Muscle of arm (tissue), 12 donors: ENCODE measurements around the gene GCC1. TPM values are rescaled to one million over a fixed set of nuclear protein-coding genes. Genes with fewer than 3 reads are reported as not detected.
"Not testable (repeated sequence)": the region's sequence is repeated elsewhere in the genome, so short reads cannot be mapped to it uniquely, and the experiment has no call there.

ENCODE experiments used
- DNase-seq: peaks from one replicate; pipeline ENCODE4 v3.0.0-alpha.2; 2013
- polyA plus RNA-seq, 12 donors: library from polyadenylated mRNA; unstranded; fragments of 120-200 nt; gene quantifications; one replicate each; pipeline ENCODE4 v1.2.1, GENCODE V29; 2013; ENCODE audit not compliant: insufficient read length in 12 of 12

The GCC1 gene
- polyA plus RNA-seq, 12 donors = 6.6 to 9.9 (median 8.5) TPM; not detected in 1

DNA sequence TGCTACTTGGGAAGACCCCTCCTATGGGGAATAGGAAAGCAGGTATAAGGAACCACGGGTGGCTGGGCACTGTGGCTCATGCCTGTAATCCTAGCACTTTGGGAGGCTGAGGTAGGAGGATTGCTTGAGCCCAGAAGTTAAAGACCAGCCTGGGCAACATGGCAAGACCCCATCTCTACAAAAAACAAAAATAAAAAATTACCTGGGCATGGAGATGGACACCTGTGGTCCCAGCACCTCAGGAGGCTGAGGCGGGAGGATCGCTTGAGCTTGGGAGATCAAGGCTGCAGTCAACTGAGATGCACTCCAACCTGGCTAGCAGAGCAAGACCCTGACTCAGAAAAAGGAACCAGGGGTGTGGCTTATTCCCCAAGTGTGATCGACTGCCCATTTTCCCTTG is 7.2 kb upstream of the GCC1 start:
- no peak for DNase-seq

DNA sequence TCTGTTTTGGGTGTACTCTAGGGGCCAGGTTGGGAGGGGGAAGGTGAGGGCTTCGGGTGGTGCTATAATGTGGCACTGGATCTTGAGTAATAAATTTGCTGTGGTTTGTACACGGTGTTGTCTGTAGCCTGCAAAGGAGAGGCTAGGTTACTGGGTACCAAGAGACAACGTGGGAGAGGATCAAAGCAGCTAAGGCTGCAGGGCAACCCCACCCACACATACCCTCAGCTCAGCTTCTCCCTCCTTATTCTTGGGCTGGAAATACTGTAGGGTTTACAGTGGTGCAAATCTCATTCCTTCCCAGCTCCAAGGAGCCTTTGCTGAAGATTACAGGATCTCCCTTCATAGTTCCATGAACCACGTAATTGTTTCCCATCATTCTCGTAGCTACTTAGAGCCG is 6.2 kb upstream of the GCC1 start:
- DNase-seq = no peak

DNA sequence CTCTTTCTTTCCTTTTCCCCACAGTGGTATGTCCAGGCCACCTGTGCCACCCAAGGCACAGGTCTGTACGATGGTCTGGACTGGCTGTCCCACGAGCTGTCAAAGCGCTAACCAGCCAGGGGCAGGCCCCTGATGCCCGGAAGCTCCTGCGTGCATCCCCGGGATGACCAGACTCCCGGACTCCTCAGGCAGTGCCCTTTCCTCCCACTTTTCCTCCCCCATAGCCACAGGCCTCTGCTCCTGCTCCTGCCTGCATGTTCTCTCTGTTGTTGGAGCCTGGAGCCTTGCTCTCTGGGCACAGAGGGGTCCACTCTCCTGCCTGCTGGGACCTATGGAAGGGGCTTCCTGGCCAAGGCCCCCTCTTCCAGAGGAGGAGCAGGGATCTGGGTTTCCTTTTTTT is 5.8 kb upstream of the GCC1 start:
- no peak for DNase-seq

DNA sequence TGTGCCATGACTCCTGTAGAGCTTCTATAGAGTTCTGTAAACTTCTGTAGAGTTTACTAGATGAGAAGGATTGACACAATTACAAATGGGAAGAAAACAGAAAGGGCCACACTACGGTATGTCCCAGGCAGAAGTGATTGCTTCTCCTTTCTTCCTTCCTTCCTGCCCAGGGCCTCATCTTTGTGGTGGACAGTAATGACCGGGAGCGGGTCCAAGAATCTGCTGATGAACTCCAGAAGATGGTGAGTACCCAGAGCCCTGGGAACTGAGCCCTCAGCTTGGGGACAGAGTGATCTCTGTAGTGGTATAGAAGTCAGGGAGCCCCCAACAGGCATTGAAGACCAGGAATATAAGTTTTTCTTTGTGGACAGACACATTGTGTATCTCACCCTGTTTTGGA is 4.5 kb upstream of the GCC1 start:
- no peak for DNase-seq

DNA sequence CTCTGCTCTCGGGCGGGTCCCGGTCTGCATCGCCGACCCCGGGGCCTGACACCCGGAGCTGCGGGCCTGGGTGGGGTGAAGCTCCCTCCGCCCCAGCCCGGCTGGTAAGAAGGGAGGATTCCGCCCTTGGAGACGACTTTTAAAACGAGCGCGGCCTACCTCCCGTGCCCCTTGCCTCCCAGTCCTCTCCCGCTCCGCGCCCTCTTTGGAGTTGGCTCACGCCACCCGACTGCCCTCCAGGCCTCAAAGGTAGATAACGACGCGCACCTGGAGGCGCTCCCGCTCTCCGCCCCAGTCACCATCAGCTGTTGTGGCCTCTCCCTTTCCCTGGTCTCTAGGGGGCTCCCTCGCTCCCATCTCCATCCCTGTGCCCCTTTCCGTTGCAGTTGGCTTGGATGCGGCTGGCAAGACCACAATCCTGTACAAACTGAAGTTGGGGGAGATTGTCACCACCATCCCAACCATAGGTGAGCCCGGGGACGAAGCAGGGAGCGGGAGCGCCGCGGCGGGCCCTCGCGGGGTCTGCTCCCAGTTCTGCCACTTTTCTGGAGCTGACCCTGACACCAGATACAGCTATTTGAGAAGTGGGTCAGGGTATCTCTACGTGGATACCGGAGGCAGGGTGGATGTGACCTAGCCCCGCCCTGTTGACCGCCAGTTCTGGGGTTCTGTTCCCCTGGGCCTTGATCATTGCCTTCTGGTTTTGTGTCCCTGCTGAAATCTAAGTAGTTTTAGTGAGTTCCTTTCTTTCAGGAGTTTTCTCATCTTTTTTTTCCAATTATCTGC is 3.5 kb upstream of the GCC1 start:
- peak; percentile 38 for DNase-seq

DNA sequence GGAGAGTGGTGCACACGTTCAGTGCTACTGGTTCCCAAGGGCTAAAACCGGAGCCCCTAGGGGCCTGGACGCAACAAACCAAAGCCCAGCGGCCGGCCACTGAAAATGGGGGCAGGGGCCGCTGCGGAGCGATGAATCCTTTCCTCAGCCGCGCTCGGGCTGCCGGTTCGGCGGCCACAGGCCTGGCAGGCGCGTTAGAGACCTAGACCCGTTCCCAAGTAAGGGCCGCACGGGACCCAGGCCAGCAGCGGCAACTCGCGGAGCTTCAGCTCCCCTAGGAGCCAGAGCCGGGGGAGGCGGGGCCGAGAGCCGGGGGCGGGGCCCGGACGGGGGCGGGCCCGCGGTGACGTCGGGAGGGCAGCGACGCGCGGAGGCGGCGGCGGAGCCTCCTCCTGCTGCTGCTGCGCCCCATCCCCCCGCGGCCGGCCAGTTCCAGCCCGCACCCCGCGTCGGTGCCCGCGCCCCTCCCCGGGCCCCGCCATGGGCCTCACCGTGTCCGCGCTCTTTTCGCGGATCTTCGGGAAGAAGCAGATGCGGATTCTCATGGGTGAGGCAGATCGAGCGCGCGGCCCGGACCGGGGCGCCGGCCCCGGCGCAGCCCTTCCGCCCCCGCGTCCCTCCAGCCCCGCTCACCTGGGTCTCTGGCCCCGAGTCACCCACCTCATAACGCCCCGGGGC is 2.8 kb upstream of the GCC1 start, which contains the start of gene ARF5:
Gene ARF5, plus strand, starts transcription at position 393 of the 678 bp plus-strand sequence. Its CDS starts 88 bp downstream, at position 481.
- DNase-seq = peak; percentile 83

DNA sequence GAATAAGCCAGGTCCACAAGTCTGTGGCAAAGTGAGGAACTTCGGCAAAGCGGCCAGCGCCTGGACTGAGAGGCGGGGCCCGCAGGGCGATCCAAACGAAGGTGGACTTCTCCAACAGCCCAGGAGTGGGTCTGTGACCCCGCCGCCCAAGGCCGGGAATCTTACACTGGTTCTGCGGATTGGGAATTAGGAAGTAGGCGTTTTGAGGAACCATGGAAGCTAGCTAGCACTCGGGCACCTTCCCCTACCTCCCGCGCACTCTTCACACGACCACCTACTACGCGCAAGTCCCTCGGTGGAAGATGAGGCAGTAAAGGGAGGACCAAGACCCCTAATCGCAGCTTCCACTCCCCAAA is 2.2 kb upstream of the GCC1 start:
- no peak for DNase-seq

DNA sequence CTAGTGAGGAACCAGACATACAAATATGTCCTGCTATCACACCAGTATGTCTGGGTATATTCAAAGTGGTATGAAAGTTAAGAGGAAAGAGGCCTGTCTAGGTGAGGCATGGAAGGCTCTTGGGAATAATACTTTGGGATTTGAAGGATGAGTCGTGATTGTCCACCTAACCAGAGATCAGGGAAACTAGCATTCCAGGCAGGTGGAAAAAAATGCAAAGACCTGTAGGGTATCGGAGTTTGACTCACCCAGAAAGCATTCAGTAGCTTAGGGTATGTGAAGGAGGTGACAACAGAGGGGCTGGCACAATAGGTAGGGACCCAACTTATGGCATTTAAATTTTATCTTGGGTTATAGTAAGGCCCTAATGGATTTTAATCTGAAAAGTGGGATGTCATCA is 950 bp upstream of the GCC1 start:
- no peak for DNase-seq

DNA sequence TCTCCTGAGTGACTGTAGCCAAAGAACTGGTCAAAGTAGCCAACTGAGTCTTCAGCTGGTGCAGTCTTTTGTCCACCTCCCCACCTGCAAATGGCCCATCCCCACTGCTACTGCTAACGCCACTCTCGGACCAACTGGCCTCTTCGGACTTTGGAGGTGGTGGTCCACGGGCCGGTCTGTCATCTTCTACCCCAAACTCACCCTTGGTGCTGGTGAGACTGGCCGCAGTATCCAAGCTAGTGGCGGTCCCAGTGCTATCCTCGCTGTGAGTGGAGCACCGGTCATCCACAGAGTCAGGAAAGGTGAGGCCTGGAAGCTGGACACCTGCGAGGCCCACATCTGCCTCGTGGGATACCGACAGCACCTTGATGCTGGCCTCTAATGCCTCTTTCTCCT is 750 bp downstream of the GCC1 start:
- DNase-seq = no peak

DNA sequence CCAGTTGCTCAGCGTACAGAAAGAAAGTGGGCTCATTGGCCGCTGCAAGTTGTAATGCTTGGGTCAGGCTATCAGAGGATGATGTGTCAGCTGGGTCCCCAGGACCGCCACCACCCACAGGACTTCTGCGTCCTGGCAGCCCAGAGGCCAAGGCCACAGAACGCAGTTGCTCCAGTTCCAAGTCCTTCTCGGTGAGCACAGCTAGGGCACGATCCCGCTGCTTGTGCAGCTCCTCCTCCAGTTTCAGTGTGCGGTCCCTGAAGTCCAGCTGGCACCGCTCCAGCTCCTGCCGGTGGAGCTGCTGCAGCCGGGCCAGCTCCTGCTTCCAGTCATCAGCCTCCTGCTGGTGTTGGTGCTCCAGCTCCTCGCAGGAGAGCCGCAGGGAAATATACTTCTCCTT is 3.0 kb downstream of the GCC1 start:
- DNase-seq = no peak

DNA sequence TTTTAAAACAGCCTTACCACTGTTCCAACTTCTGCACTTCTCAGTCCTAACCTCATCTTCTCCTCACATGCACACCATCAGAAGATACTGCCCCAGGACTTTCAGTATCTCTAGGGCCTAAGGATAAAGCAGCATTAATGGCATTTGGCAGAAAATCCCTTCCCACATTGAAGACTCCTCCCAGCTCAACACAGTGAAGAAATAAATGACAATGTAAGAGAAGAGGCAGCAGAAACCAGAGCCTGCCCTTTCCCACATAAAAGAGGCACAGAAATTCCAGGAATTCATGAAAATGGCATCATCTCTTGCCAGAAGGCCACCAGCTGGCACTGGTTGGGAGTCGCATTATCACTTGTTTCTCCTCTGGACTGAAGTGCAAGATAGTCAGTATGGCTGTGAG is 3.7 kb downstream of the GCC1 start:
- DNase-seq = no peak

DNA sequence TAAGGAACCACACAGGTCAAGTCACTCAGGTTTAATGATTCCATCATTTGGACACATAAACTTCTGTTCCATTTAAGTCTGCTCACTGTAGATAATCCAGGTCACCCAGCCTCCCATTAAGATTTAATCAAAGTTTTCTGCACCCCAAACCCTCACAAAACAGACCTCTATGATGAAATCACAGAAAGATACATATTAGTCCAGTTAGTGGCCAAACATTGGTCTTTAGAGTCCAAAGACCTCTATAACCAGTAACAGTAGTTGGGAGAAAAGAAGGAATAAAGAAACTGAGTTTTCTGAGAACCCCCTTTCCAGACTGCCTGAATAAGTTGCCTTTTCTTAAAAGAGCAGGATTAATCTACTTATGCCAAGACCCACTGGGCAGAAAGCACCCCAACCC is 4.8 kb downstream of the GCC1 start:
- DNase-seq = no peak

DNA sequence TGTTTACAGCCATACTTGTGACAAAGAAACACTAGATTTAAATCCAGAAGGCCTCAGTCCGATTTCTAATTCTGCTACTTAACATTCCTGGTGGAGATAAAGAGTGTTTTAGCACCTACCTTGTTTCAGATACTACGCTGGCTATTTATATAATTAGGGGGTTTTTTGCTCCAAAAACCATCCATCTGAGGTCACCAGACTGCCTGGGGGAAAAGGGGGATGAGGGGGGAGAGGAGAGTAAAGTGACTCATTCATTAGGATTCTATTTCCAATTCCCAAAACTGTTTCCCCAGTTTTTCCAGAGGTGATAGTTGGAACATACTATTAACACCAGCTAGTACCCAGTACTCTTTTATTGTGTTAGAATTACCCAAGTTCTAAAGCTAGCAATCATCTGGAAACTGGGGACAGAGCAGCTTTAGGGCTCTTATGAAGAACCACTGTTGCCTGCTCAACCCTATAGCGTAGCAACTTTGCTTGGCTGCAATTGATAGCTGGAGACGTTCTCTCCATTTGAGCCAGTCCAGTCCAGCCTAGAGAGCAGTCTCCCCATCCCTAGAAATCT is 6.6 kb downstream of the GCC1 start:
- no peak for DNase-seq

DNA sequence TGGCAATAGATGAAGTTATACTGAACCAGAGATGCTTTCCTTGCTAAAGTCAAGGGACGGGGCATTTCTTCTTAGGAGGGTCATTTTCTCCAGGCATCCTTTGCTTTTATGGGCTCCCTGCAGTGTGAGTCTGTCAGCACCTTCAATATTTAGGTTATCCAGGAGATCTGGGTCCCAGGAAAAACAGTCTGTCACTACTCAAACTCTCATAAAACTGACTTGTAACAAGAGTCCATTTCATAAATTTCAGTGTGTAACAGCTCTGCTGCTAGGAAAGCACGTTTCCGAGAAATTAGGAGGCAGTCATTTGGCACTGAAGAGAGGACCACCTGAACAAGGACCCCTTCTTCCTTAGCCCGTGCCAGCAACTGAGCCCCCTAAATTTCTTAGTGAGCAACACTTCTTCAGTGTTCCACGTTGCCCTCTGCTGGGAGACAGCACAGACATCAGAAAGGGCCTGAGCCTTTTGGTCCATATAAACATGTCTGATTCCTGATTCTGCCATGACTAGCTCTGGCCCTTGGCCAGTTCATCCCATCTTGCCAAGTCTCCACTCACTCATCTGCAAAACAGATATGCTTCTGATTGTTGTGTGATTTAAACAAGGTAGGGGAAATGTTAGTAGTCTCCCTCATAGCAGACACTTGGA is 7.2 kb downstream of the GCC1 start:
- no peak for DNase-seq

DNA sequence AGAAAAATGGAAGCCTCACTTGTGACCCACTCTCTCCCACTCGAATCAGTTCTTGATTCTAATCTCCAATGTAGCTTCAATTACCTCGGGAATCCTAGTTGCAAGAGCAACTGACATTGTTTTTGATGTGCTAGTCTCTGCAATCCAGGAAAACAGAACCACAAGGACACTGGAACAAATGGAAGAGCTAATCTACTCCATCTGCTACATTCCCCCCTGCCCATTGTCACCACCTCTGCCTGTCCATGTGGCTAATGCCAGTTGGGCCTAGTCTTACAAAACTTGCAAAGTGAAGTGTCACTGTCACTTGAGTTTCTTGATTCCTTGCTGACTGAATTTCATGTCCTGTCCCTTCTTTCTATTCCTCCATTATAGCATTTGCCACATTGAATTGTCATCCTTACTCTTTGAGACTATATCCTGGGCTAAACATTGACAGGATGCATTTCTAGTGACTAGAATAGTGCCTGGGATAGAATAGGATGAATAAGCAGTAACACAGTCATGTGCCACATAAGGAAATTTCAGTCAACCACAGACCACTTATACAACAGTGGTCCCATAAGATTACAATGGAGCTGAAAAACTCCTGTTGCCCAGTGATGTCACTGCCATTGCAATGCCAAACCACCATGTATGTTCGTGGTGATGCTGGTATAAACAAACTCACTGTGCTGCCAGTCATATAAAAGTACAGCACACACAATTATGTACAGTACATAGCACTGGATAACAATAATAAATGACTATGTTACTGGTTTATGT is 13.5 kb downstream of the GCC1 start:
- no peak for DNase-seq

DNA sequence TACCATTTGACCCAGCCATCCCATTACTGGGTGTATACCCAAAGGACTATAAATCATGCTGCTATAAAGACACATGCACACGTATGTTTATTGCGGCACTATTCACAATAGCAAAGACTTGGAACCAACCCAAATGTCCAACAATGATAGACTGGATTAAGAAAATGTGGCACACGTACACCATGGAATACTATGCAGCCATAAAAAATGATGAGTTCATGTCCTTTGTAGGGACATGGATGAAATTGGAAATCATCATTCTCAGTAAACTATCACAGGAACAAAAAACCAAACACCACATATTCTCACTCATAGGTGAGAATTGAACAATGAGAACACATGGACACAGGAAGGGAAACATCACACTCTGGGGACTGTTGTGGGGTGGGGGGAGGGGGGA is 17.4 kb downstream of the GCC1 start:
- DNase-seq = not testable (repeated sequence)

DNA sequence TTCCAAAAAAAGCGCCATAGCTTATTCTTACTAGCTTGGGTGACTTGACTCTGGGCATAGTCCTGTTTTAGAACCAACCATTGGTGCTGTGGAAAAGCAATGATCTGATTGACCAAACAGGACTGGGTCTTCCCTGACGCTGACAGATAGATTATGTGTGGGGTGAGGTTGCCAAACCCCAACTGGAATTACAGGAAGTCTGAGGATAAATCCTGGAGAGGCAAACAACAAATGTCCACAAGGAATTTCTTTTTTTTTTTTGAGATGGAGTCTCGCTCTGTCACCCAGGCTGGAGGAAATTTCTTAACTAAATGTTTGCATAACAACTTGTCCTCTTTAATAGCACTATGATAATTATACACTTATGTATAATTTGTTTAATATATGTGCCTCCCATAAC is 19.2 kb downstream of the GCC1 start:
- no peak for DNase-seq

DNA sequence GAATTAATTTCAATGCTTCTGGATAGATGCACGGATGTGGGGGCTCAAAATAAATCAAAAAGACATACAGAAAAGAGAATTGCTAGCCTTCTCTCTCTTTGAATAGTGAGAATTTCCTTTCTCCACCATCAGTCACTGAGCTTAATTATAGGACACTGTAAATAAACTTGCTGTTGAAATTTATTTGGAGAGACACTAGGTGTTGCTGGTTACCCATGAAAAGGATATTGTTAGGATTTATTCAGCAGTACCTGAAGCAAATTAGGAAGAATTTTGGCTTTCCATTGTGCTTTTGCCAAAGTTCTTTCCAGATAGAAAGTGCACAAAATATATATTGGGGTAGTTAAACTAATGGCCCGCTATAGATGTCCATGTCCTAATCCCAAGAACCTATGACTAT is 27.6 kb downstream of the GCC1 start:
- no peak for DNase-seq

DNA sequence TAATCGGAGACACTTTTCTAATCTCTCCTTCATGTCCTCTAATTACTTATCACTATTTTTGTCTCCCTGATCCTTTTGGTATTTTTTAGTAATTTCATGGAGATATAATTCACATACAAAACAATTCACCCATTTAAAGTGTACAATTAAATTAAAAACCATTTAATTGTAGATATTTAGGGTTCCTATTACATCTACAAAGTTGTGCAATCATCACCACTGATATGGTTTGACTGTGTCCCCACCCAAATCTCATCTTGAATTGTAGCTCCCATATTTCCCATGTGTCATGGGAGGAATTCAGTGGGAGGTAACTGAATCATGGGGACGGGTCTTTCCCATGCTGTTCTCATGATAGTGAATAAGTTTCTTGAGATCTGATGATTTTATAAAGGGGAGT is 29.0 kb downstream of the GCC1 start:
- no peak for DNase-seq

DNA sequence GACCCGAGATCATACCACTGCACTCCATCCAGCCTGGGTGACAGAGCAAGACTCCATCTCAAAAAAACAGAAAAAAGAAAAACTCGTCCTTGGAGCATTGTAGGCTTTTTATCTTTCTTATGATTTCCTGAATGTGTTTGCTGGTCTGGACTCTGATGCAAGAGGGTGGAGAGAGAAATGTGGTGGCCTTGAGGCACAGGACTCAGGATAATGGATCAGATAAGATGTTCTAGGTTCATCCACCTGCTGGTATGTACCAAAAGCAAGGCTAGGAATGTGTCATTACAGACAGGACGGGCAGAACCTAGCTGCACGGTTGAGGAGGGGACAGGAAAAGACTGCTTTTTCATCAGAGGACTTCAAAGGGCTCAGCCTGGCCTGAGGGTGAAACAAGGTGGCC is 33.5 kb downstream of the GCC1 start:
- DNase-seq = no peak

DNA sequence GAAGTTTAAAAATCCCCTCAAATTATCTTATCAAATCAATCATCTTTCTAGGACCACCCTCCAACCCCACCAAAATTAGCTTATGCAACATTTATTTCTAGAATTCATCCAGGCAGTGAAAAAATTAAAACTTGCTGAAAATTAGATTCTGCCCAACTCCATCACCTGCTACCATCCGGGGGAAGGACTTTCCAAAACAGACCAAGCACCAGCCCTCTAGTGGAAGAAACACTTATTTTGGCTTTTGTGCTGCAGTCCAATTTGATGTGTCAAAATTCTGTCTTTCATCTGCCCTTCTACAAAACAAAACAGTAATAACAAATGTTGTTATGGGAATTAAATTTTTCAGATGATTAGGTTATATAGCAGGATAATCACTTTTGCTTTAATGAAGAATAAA is 35.1 kb downstream of the GCC1 start:
- DNase-seq = no peak

DNA sequence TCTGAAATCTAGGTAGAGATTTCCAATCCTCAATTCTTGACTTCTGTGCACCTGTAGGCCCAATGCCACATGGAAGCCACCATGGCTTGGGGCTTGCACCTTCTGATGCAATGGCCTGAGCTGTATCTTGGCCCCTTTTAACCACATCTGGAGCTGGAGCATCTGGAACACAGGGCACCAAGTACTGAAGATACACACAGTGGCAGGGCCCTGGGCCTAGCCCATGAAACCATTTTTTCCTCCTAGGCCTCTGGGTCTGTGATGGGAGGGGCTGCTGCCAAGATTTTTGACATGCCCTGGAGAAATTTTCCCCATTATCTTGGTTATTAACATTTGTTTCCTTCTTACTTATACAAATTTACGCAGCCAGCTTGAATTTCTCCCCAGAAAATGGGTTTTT is 39.1 kb downstream of the GCC1 start:
- DNase-seq = no peak
